HG02870 (cell line): ENCODE measurements around the gene MEPE.
"Not testable (repeated sequence)": the region's sequence is repeated elsewhere in the genome, so short reads cannot be mapped to it uniquely, and the experiment has no call there.

Experiments used
- ATAC-seq: cut with Tn5 transposase; IDR thresholded peaks from one replicate; pipeline ENCODE4 v1.9.1; 2021; ENCODE audit warnings: mild to moderate bottlenecking, moderate library complexity; ENCODE audit not compliant: unreplicated experiment

Gene MEPE

GRCh38 chr4:87881115-87881514 lies 48.3 kb downstream of the MEPE start:
- no peak for ATAC-seq

DNA sequence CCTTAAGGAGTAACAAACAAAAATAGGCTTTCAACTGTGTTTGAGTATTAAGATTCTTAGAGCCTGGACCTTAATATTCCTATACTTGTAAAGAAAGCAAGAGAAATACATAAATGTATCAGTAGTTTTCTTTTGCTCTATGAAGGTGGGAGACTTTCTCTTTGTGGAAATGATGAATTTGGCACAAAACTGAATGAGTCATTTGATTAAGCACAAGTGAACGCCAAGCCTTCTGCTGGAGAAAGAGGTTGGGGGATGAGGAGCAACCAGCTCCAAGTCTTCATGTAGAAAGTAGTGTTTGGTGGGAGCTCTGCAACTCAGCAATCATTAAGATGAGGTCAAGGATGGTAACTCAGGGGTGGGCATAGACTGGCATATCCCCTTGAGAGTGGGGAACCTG lies 49.6 kb downstream of the MEPE start:
- no peak for ATAC-seq

GRCh38 chr4:87882861-87883260 lies 50.1 kb downstream of the MEPE start:
- no peak for ATAC-seq

- no peak for ATAC-seq
Measured at GRCh38 chr4:87884976-87885549, 52.3 kb downstream of the MEPE start.

DNA sequence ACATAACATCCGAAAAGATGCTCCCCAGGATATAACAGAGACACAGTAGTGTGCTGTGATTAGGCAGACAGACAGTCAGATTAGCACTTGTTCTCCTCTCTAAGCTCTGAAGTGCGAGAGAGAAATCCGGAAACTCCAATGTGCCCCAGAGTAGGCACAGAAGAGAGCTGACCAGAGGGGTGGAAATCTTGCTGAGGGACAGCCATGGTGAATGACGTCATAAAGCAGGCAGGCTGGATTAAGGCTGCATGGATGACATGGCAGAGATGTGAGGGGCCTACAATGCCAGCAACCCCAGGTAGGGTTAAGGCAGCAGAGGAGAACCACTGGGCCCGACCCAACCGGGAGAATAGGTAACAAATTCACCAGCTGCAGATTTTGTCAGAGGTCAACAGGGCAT lies 53.3 kb downstream of the MEPE start:
- no peak for ATAC-seq

GRCh38 chr4:87890753-87891152 lies 58.0 kb downstream of the MEPE start:
- ATAC-seq = not testable (repeated sequence)

DNA sequence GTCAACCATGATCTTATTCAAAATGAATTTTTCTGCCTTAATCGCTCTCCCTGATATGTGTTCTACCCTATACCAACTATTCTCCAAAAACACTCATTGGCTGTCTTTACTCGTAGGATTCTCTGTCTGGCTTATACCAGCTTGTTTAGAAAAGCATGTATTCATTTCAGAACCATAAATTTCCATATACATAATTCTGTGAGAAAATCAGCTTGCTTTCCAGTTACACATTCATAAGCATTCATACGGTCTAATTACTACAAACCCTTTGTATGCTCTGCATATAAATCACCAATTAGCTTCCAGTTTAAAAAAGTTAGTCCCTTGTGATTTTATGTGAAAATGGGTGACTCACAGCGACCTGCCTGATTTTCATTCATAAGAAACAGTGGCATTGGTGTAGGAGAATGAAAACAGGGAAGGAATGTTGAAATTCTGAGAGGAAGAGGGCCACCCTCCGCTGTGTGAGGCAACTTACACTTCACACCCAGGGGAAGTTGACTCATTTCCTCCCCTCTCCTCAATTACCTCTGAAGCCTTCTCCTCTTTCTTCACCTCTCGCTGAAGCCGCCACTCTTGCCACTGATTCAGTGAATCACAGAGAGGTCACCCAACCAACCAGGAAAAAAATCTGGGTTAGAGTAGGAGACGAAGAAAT lies 63.3 kb downstream of the MEPE start:
- no peak for ATAC-seq
